Lower leg skin (tissue), 3 donors: ENCODE measurements around the gene RTRAF.

Experiments
- POLR2A ChIP-seq, 2 donors: fragments of 450-650 bp; IDR thresholded peaks; one replicate each; pipeline ENCODE4 v1.6.1; 2016 to 2017; ENCODE audit warnings: antibody characterized with exemption in 2 of 2, mild to moderate bottlenecking in 1 of 2, moderate library complexity in 1 of 2
- TF ChIP-seq, protein P1 (sequence below), 3 donors: fragments of 450-650 bp; IDR thresholded peaks; one replicate each; pipeline ENCODE4 v1.5.1; 2016; ENCODE audit warnings: antibody characterized with exemption in 3 of 3, mild to moderate bottlenecking in 3 of 3, moderate library complexity in 2 of 3

DNA sequence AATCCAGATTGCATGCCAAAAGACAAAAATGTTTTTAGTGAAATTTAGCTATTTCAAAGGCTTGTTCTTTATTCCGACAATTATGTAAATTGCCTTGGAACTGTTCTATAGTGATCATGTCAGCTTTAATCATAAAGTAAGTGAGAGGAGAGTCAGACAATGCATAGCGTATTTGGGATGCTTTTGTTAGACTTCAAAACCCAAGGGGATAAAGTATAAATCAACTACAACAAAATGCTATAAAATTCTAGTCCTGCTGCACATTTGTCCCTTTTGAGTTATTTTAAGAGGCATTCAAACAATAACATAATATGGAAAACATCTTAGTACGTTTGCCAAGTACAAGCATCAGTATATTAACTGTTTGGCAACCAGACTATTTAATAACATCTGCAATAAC is 11.3 kb downstream of the RTRAF start:
- TF ChIP-seq, protein P1, sequence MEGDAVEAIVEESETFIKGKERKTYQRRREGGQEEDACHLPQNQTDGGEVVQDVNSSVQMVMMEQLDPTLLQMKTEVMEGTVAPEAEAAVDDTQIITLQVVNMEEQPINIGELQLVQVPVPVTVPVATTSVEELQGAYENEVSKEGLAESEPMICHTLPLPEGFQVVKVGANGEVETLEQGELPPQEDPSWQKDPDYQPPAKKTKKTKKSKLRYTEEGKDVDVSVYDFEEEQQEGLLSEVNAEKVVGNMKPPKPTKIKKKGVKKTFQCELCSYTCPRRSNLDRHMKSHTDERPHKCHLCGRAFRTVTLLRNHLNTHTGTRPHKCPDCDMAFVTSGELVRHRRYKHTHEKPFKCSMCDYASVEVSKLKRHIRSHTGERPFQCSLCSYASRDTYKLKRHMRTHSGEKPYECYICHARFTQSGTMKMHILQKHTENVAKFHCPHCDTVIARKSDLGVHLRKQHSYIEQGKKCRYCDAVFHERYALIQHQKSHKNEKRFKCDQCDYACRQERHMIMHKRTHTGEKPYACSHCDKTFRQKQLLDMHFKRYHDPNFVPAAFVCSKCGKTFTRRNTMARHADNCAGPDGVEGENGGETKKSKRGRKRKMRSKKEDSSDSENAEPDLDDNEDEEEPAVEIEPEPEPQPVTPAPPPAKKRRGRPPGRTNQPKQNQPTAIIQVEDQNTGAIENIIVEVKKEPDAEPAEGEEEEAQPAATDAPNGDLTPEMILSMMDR (IDR thresholded peaks at IDR 0.05): no peak
- no peak for TF ChIP-seq POLR2A (IDR thresholded peaks at IDR 0.05)
